ENCODE data around the gene UGT8. TPM values are rescaled to one million over a fixed set of nuclear protein-coding genes. Genes with fewer than 3 reads are reported as not detected.

UGT8 gene
- total RNA-seq, 4 donors from 2014 or later = 0.46 to 8.5 TPM; not detected in 2

- TF ChIP-seq POLR2A (IDR thresholded peaks at IDR 0.05) (no peak), CTCF (IDR thresholded peaks at IDR 0.05) (no peak)
- H3K9me3 ChIP-seq = no peaks in the 10 kb centered on the region
- DNase-seq = no peak
- H3K4me3 ChIP-seq = no peak overlapping the region
- H3K36me3 ChIP-seq = no peaks in the 10 kb centered on the region
- no peaks in the 10 kb centered on the region for H3K27me3 ChIP-seq
- H3K4me1 ChIP-seq = no peaks in the 10 kb centered on the region
- intact Hi-C loops (cut with DNase I; ENCODE audit: low total_unique reads) = no loop called here
- H3K27ac ChIP-seq = no peak overlapping the region
Observed at GRCh38 chr4:114593526-114593925, 5.1 kb upstream of the UGT8 start.

GRCh38 chr4:114595207-114595606 is 3.4 kb upstream of the UGT8 start:
- Histone ChIP-seq H3K27me3 (no peaks in the 10 kb centered on the region), H3K4me1 (no peaks in the 10 kb centered on the region), H3K36me3 (no peaks in the 10 kb centered on the region), H3K27ac (no peak overlapping the region), H3K9me3 (no peaks in the 10 kb centered on the region), H3K4me3 (no peak overlapping the region)
- TF ChIP-seq CTCF (IDR thresholded peaks at IDR 0.05) = no peak
- TF ChIP-seq POLR2A (IDR thresholded peaks at IDR 0.05) = no peak
- DNase-seq = no peak
- intact Hi-C loops (cut with DNase I; ENCODE audit: low total_unique reads) = no loop called here

GRCh38 chr4:114595921-114596320 is 2.7 kb upstream of the UGT8 start:
- DNase-seq = no peak
- Histone ChIP-seq H3K27ac (no peak overlapping the region), H3K9me3 (no peaks in the 10 kb centered on the region), H3K4me1 (no peaks in the 10 kb centered on the region), H3K27me3 (no peaks in the 10 kb centered on the region), H3K4me3 (no peak overlapping the region), H3K36me3 (no peaks in the 10 kb centered on the region)
- TF ChIP-seq POLR2A (IDR thresholded peaks at IDR 0.05) (no peak), CTCF (IDR thresholded peaks at IDR 0.05) (no peak)
- intact Hi-C loops (cut with DNase I; ENCODE audit: low total_unique reads) = no loop called here

- TF ChIP-seq CTCF (IDR thresholded peaks at IDR 0.05) = no peak
- no peak for TF ChIP-seq POLR2A (IDR thresholded peaks at IDR 0.05)
- Histone ChIP-seq H3K27ac (no peak overlapping the region), H3K36me3 (no peaks in the 10 kb centered on the region), H3K4me3 (peak overlapping the region in 1 of 2 donors; percentile 41), H3K9me3 (no peaks in the 10 kb centered on the region), H3K4me1 (no peaks in the 10 kb centered on the region), H3K27me3 (no peaks in the 10 kb centered on the region)
- no peak for DNase-seq
- intact Hi-C loops (cut with DNase I; ENCODE audit: low total_unique reads) = no loop called here
Observed at GRCh38 chr4:114597410-114598115, 1.0 kb upstream of the UGT8 start.

- Histone ChIP-seq H3K4me3 (peak overlapping the region; percentile 27 to 41), H3K27me3 (no peaks in the 10 kb centered on the region), H3K4me1 (no peaks in the 10 kb centered on the region), H3K9me3 (no peaks in the 10 kb centered on the region), H3K27ac (no peak overlapping the region), H3K36me3 (no peaks in the 10 kb centered on the region)
- no peak for DNase-seq
- intact Hi-C loops (cut with DNase I; ENCODE audit: low total_unique reads) = no loop called here
- TF ChIP-seq CTCF (IDR thresholded peaks at IDR 0.05) (no peak), POLR2A (IDR thresholded peaks at IDR 0.05) (no peak)
Observed at GRCh38 chr4:114599231-114599902, 760 bp downstream of the UGT8 start.
